Measurements from ENCODE around the gene C2orf80.
"Not testable (repeated sequence)": the region's sequence is repeated elsewhere in the genome, so short reads cannot be mapped to it uniquely, and the experiment has no call there.

Gene C2orf80

GRCh38 chr2:208153156-208153555 lies 36.7 kb downstream of the C2orf80 start:
- Mint-ChIP-seq H3K4me1 (ENCODE audit: low read depth) (no peaks in the 10 kb centered on the region), H3K27me3 (peaks cover 5% of the 10 kb centered on the region), H3K36me3 (ENCODE audit: low read depth) (no peaks in the 10 kb centered on the region), H3K9me3 (peaks cover 17% of the 10 kb centered on the region), H3K4me3 (no peak overlapping the region), H3K27ac (no peak overlapping the region)

GRCh38 chr2:208150956-208151355 lies 38.9 kb downstream of the C2orf80 start:
- peaks cover 5% of the 10 kb centered on the region for H3K27me3 Mint-ChIP-seq
- H3K4me3 Mint-ChIP-seq, result no peak overlapping the region
- no peaks in the 10 kb centered on the region for H3K4me1 Mint-ChIP-seq (ENCODE audit: low read depth)
- peaks cover 17% of the 10 kb centered on the region for H3K9me3 Mint-ChIP-seq
- H3K36me3 Mint-ChIP-seq (ENCODE audit: low read depth), result no peaks in the 10 kb centered on the region
- no peak overlapping the region for H3K27ac Mint-ChIP-seq

- Mint-ChIP-seq H3K27ac (no peak overlapping the region), H3K4me1 (ENCODE audit: low read depth) (no peaks in the 10 kb centered on the region), H3K36me3 (ENCODE audit: low read depth) (no peaks in the 10 kb centered on the region), H3K27me3 (peaks cover 5% of the 10 kb centered on the region), H3K4me3 (no peak overlapping the region), H3K9me3 (peaks cover 17% of the 10 kb centered on the region)
Observed at GRCh38 chr2:208150094-208150493, 39.7 kb downstream of the C2orf80 start.

GRCh38 chr2:208148803-208149202 lies 41.0 kb downstream of the C2orf80 start:
- Mint-ChIP-seq H3K4me1 (ENCODE audit: low read depth) (no peaks in the 10 kb centered on the region), H3K36me3 (ENCODE audit: low read depth) (no peaks in the 10 kb centered on the region), H3K4me3 (no peak overlapping the region), H3K27ac (no peak overlapping the region), H3K27me3 (peaks cover 5% of the 10 kb centered on the region), H3K9me3 (peaks cover 17% of the 10 kb centered on the region)

- H3K27ac Mint-ChIP-seq, result no peak overlapping the region
- no peak overlapping the region for H3K4me3 Mint-ChIP-seq
- H3K9me3 Mint-ChIP-seq, result peaks cover 17% of the 10 kb centered on the region
- no peaks in the 10 kb centered on the region for H3K4me1 Mint-ChIP-seq (ENCODE audit: low read depth)
- peaks cover 5% of the 10 kb centered on the region for H3K27me3 Mint-ChIP-seq
- H3K36me3 Mint-ChIP-seq (ENCODE audit: low read depth), result no peaks in the 10 kb centered on the region
Observed at GRCh38 chr2:208147759-208148158, 42.1 kb downstream of the C2orf80 start.

GRCh38 chr2:208147008-208147407 lies 42.8 kb downstream of the C2orf80 start:
- no peak overlapping the region for H3K27ac Mint-ChIP-seq

GRCh38 chr2:208146006-208146405 lies 43.8 kb downstream of the C2orf80 start, which contains the start of gene CRYGB:
Gene CRYGB, minus strand, starts transcription at chr2:208146158. Its CDS starts 38 bp downstream, at chr2:208146120.
- Mint-ChIP-seq H3K4me3 (no peak within 1 kb of the TSS), H3K4me1 (ENCODE audit: low read depth) (no peaks in the 10 kb centered on the region), H3K36me3 (ENCODE audit: low read depth) (no peaks in the 10 kb centered on the region), H3K27me3 (peaks cover 5% of the 10 kb centered on the region), H3K27ac (no peak within 1 kb of the TSS), H3K9me3 (peaks cover 8% of the 10 kb centered on the region)

More at GRCh38 chr2:208147008-208147407, 42.8 kb downstream of the C2orf80 start:
- Mint-ChIP-seq H3K27me3 (peaks cover 5% of the 10 kb centered on the region), H3K4me1 (ENCODE audit: low read depth) (no peaks in the 10 kb centered on the region), H3K36me3 (ENCODE audit: low read depth) (no peaks in the 10 kb centered on the region), H3K4me3 (no peak overlapping the region), H3K9me3 (peaks cover 17% of the 10 kb centered on the region)

- no peak overlapping the region for H3K27ac Mint-ChIP-seq
- H3K9me3 Mint-ChIP-seq, result peaks cover 3% of the 10 kb centered on the region
- no peaks in the 10 kb centered on the region for H3K27me3 Mint-ChIP-seq
- no peaks in the 10 kb centered on the region for H3K4me1 Mint-ChIP-seq (ENCODE audit: low read depth)
- H3K4me3 Mint-ChIP-seq, result no peak overlapping the region
- H3K36me3 Mint-ChIP-seq (ENCODE audit: low read depth), result no peaks in the 10 kb centered on the region
Observed at GRCh38 chr2:208142925-208143799, 46.7 kb downstream of the C2orf80 start.

GRCh38 chr2:208142240-208142924 lies 47.4 kb downstream of the C2orf80 start:
- no peak overlapping the region for H3K27ac Mint-ChIP-seq
- peaks cover 5% of the 10 kb centered on the region for H3K9me3 Mint-ChIP-seq
- H3K36me3 Mint-ChIP-seq (ENCODE audit: low read depth), result no peaks in the 10 kb centered on the region
- no peak overlapping the region for H3K4me3 Mint-ChIP-seq
- H3K27me3 Mint-ChIP-seq, result no peaks in the 10 kb centered on the region
- no peaks in the 10 kb centered on the region for H3K4me1 Mint-ChIP-seq (ENCODE audit: low read depth)

- H3K36me3 Mint-ChIP-seq (ENCODE audit: low read depth), result no peaks in the 10 kb centered on the region
- H3K4me3 Mint-ChIP-seq, result no peak overlapping the region
- H3K27me3 Mint-ChIP-seq, result no peaks in the 10 kb centered on the region
- H3K27ac Mint-ChIP-seq, result no peak overlapping the region
- H3K4me1 Mint-ChIP-seq (ENCODE audit: low read depth), result peaks cover 11% of the 10 kb centered on the region
- H3K9me3 Mint-ChIP-seq, result peaks cover 5% of the 10 kb centered on the region
Observed at GRCh38 chr2:208139447-208139846, 50.4 kb downstream of the C2orf80 start.

GRCh38 chr2:208138334-208138733 lies 51.5 kb downstream of the C2orf80 start:
- H3K9me3 Mint-ChIP-seq; H3K27ac Mint-ChIP-seq; H3K4me3 Mint-ChIP-seq; H3K27me3 Mint-ChIP-seq; H3K36me3 Mint-ChIP-seq (ENCODE audit: low read depth): not testable (repeated sequence)
- peaks cover 14% of the 10 kb centered on the region for H3K4me1 Mint-ChIP-seq (ENCODE audit: low read depth)

GRCh38 chr2:208136716-208137094 lies 53.1 kb downstream of the C2orf80 start:
- Mint-ChIP-seq H3K4me1 (ENCODE audit: low read depth) (peaks cover 14% of the 10 kb centered on the region), H3K27ac (no peak overlapping the region), H3K4me3 (no peak overlapping the region), H3K27me3 (no peaks in the 10 kb centered on the region), H3K9me3 (peaks cover 5% of the 10 kb centered on the region), H3K36me3 (ENCODE audit: low read depth) (no peaks in the 10 kb centered on the region)

- H3K36me3 Mint-ChIP-seq (ENCODE audit: low read depth), result no peaks in the 10 kb centered on the region
- H3K4me3 Mint-ChIP-seq, result no peak overlapping the region
- H3K9me3 Mint-ChIP-seq, result peaks cover 5% of the 10 kb centered on the region
- peaks cover 14% of the 10 kb centered on the region for H3K4me1 Mint-ChIP-seq (ENCODE audit: low read depth)
- peak overlapping the region; percentile 1 for H3K27ac Mint-ChIP-seq
- no peaks in the 10 kb centered on the region for H3K27me3 Mint-ChIP-seq
Observed at GRCh38 chr2:208135794-208136715, 53.8 kb downstream of the C2orf80 start.

GRCh38 chr2:208134928-208135586 lies 54.8 kb downstream of the C2orf80 start:
- Mint-ChIP-seq H3K27me3 (no peaks in the 10 kb centered on the region), H3K27ac (peak overlapping the region; percentile 49), H3K4me1 (ENCODE audit: low read depth) (peaks cover 14% of the 10 kb centered on the region), H3K4me3 (no peak overlapping the region), H3K9me3 (peaks cover 5% of the 10 kb centered on the region), H3K36me3 (ENCODE audit: low read depth) (no peaks in the 10 kb centered on the region)
